Measurements from ENCODE around the gene ALPK1.

ALPK1 gene

DNA sequence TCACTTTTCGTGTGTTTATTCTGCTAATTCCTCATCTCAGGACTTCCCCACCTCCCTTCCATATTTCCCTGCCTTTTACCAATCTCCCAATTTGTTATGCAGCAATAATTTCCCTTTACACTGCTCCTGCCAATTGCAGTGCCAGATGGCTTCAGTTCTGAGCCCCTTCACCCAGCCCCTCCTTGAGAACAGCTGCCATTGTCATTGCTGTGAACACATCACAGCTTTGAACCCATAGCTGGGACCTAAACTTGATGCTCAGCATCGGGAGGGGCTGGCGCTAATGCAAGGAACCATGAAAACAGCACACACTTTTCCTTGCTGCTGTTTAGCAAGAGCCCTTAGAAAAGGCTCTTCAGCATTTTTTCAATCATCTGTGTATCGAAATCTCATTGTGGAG lies 104.9 kb downstream of the ALPK1 start:
- TF ChIP-seq, protein P1, sequence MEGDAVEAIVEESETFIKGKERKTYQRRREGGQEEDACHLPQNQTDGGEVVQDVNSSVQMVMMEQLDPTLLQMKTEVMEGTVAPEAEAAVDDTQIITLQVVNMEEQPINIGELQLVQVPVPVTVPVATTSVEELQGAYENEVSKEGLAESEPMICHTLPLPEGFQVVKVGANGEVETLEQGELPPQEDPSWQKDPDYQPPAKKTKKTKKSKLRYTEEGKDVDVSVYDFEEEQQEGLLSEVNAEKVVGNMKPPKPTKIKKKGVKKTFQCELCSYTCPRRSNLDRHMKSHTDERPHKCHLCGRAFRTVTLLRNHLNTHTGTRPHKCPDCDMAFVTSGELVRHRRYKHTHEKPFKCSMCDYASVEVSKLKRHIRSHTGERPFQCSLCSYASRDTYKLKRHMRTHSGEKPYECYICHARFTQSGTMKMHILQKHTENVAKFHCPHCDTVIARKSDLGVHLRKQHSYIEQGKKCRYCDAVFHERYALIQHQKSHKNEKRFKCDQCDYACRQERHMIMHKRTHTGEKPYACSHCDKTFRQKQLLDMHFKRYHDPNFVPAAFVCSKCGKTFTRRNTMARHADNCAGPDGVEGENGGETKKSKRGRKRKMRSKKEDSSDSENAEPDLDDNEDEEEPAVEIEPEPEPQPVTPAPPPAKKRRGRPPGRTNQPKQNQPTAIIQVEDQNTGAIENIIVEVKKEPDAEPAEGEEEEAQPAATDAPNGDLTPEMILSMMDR (IDR thresholded peaks at IDR 0.05; ENCODE audit: low read depth, low read length, missing control alignments), result no peak
- H3K4me3 ChIP-seq (ENCODE audit: low read depth, low read length), result no peak overlapping the region

DNA sequence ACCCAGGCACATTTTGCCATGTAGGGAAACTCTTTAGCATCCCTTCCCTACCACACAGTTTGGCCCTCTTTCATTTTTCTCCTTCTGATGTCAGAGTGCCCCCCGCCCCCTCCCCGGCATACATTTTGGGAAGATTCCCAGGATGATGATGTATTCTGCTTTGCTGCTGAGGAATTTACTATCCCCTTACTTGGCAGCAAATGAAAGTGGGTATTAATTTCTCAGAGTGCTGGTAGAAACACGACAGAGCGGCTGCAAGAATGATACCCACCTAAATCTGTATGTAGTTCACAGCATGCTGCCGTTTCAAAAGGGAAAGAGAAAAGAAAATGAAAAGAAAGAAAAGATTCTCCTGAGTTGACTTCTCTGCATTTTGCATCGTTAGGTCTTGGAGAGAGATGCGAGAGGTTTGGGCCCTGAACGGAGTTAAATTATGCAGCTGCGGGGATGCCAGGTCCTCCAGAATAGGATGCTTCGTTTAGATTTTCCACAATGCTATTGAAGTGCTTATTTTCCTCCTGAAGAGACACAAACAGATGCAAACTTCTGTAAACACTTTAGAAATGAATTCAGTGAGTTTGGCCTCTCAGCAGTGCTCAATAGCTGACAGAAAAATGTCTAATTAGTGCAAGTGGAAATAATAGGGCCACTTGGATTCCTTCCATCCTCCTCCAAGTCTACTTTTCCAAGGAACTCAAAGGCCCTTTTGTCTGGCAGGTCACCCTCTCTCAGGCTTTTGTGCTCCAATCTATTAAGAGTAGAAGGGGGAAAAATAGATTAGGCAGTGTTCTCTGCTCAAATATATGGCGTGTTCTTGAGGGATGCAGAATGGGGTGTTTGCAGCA lies 106.2 kb downstream of the ALPK1 start:
- no peak for DNase-seq (ENCODE audit: low read depth)
- no peak overlapping the region for H3K4me3 ChIP-seq (ENCODE audit: low read depth, low read length)

More for the DNA sequence above, 104.9 kb downstream of the ALPK1 start:
- no peak for DNase-seq (ENCODE audit: low read depth)

DNA sequence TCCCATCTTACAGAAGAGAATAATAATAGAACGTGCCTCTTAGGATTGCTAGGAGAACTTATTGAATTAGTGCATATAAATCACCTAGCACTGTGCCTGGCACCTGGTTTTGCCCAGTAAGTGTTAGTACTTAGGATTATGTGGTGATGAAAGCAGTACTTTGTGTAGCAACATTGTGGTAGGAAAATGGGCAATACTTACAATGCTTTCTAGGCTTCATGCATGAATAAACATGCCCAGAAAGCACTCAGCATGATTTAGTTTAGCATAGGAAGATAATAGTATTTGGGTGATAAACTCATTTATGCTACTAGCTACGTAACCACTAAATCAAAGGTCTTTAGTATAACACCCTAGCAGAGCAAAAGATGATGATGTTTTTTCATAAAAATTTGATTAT lies 113.2 kb downstream of the ALPK1 start:
- TF ChIP-seq, protein P1 (IDR thresholded peaks at IDR 0.05; ENCODE audit: low read depth, low read length, missing control alignments), result no peak
- DNase-seq (ENCODE audit: low read depth), result no peak
- H3K4me3 ChIP-seq (ENCODE audit: low read depth, low read length), result no peak overlapping the region

More for the DNA sequence above, 106.2 kb downstream of the ALPK1 start:
- TF ChIP-seq, protein P1 (IDR thresholded peaks at IDR 0.05; ENCODE audit: low read depth, low read length, missing control alignments), result no peak

DNA sequence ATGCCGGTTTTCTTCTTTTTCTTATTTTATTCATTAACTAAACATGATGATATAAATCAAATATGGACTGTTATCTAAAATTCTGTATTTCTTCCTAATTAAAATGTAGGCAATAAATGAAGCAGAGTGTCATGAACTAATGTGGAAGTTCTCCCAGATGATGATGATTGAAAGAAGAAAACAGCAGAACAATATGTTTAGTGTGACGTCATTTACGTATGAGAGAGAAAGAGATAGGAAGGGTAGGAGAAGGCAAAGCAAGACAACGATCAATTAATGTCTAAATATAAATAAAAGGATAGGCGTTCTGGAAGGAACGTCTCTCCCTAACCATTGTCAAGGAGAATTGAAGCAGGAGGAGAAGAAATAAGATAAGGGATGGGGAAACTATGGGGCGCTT lies 113.6 kb downstream of the ALPK1 start:
- DNase-seq (ENCODE audit: low read depth), result no peak
- no peak overlapping the region for H3K4me3 ChIP-seq (ENCODE audit: low read depth, low read length)
- TF ChIP-seq, protein P1 (IDR thresholded peaks at IDR 0.05; ENCODE audit: low read depth, low read length, missing control alignments), result no peak

DNA sequence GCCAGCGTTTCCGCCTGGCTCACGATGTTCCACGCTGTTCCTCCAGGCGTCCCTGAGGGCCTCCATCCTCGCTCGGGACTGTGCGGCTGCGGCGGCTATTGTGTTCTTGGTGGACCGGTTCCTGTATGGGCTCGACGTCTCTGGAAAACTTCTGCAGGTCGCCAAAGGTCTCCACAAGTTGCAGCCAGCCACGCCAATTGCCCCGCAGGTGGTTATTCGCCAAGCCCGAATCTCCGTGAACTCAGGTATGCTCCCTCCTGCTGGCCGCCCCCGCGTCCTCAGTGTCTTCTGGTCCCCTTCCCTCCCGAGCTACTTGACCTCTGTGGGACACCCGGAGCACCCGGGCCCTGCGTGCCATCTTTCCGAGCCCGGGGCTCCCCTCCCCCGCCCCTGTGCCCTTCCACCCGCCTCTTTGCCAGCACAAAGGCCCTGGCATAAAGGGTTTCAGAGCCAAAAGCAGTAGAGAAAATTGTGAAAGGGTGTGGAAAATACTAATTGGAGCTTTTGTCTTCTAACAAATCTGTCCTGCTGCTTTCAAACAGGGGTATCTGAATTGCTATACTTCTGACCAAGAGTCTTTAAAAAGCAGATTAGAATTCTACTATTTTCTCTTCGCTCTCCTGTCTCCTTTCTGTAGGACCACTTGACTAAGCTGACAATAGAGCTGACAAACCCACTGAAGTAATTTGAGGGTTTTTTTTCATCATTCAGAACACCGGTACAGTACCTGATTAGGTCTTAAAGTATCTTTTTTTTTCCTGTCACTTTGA lies 114.8 kb downstream of the ALPK1 start:
- DNase-seq (ENCODE audit: low read depth), result no peak
- H3K4me3 ChIP-seq (ENCODE audit: low read depth, low read length), result no peak overlapping the region
- TF ChIP-seq, protein P1 (IDR thresholded peaks at IDR 0.05; ENCODE audit: low read depth, low read length, missing control alignments), result no peak

DNA sequence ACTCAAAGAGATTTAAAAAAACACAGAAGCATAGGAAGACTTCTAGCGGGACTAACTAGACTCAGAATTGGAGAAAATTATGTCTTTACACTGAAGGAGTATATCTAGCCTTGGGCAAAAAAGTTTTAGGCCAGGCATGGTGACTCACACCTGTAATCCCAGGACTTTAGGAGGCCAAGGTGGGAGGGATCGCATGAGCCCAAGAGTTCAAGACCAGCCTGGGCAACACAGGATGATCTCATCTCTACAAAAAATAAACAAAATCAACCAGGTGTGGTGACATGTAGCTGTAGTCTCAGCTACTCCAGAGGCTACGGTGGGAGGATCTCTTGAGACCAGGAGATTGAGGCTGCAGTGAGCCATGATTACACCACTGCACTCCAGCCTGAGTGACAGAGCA lies 119.3 kb downstream of the ALPK1 start:
- H3K4me3 ChIP-seq (ENCODE audit: low read depth, low read length), result no peak overlapping the region
- no peak for DNase-seq (ENCODE audit: low read depth)
- TF ChIP-seq, protein P1 (IDR thresholded peaks at IDR 0.05; ENCODE audit: low read depth, low read length, missing control alignments), result no peak

All from GM12864 (cell line).